AG10803 (cell line): ENCODE measurements around the gene WDR37.

Experiments
- DNase-seq: peaks from one replicate; pipeline ENCODE4 v3.0.0; 2010; ENCODE audit warnings: low read depth
- H3K4me3 ChIP-seq: 2 replicates; pipeline ENCODE4 v1.5.1; 2011; ENCODE audit warnings: mild to moderate bottlenecking, low read length, control low read depth
- CTCF ChIP-seq: conservative IDR thresholded peaks from 2 replicates; pipeline ENCODE4 v1.5.1; 2011; ENCODE audit warnings: mild to moderate bottlenecking, low read length, control low read depth, inconsistent platforms

The WDR37 gene

GRCh38 chr10:1070919-1071318 lies 14.7 kb downstream of the WDR37 start:
- TF ChIP-seq CTCF: no peak
- H3K4me3 ChIP-seq: no peak overlapping the region
- no peak for DNase-seq

- no peak overlapping the region for H3K4me3 ChIP-seq
- TF ChIP-seq CTCF: 0 out of 2 replicates have a peak, but pooled peaks have one; percentile 3
- no peak for DNase-seq
Observed at GRCh38 chr10:1074052-1074747, 18.0 kb downstream of the WDR37 start.

- TF ChIP-seq CTCF: peak; percentile 18; the same call in 1 of the 2 replicates
- no peak overlapping the region for H3K4me3 ChIP-seq
- DNase-seq: no peak
Observed at GRCh38 chr10:1074748-1075308, 18.6 kb downstream of the WDR37 start.

GRCh38 chr10:1078668-1079067 lies 22.5 kb downstream of the WDR37 start:
- no peak overlapping the region for H3K4me3 ChIP-seq
- DNase-seq: no peak
- TF ChIP-seq CTCF: no peak

GRCh38 chr10:1083581-1083980 lies 27.4 kb downstream of the WDR37 start:
- TF ChIP-seq CTCF: no peak
- H3K4me3 ChIP-seq: no peak overlapping the region
- no peak for DNase-seq

- DNase-seq: no peak
- H3K4me3 ChIP-seq: no peak overlapping the region
- TF ChIP-seq CTCF: no peak
Observed at GRCh38 chr10:1084011-1084950, 28.1 kb downstream of the WDR37 start.
